ENCODE results near the gene RNF4. TPM values are rescaled to one million over a fixed set of nuclear protein-coding genes. Genes with fewer than 3 reads are reported as not detected.
"Not testable (repeated sequence)": the region's sequence is repeated elsewhere in the genome, so short reads cannot be mapped to it uniquely, and the experiment has no call there.

Gene RNF4
- total and polyA plus RNA-seq, 12 donors: 13.4 to 42.1 (median 29.7) TPM

DNA sequence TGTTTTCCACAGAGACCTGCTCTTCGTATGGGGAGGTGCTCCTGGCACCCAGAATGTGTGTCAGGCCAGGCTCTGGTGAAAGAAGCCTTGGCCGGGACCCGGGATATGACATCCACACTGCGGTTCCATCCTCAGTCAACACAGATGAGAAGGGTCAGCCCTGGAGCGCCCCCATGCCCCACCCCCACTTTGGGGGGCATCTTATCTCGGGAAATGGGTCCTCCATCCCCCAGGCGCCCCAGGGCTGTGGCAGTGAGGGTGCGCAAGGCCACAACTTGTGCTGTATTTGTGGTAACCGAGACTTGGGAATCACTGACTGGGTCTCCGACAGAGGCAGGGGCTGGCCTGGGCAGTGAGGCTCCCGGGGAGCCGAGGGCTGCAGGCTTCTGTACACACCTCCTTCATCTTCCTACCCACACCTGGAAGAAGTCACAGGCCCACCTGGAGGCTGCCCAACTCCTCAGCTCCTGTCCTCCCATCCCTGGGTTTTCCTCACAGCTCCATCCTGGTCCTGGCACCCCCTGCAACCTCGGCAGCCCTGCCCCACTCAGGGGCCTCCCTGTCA, 42.1 kb upstream of the RNF4 start:
- no peak for DNase-seq
- WGBS, 2 donors: 82 to 89% methylated on average over 13 of the region's 13 CpGs
- no peak for ATAC-seq

DNA sequence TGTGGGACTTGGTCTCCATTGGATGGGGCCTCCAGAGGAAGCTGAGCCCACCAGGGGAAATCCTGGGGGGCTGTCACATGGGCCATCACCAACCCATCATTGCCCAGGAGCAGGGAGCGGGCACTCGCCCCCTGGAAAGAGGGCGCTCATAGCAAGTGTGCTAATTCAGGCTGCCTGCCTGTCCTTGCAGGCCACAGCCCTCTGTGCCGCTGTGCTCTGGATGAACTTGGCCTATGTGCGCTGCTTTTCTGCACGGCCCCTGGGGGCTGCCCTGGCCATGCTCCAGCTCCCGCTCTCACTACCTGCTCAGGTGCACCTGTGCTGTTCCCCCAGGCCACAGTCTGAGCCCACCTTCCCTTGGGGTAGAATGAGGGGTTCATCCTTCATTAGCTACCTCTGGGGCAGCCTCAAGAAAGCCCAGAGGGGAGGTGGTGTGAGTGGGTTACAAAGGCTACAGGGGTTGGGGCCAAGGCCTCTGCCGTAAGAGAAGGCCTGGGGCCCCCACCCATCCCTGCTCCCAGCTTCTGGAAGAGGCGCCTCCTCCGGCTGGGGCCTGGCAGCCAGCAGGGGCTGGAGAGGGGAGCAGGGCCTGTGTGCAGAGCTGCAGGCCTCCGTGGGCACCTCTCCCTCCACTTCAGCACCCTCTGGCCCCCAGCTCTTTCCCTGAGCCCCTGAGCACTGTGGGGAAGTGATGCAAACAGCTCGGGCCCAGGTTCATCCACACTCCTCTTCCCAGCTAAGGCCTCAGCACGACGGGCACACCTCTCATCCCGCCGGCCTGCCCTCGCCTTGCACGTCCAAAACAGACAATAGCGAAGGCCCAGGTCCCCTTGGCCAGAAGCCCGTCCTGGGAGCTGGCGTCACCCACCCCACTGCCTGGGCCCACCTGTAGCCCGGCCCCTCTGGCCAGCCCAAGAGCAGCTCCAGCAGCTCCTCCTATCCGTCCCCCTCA, 41.2 kb upstream of the RNF4 start:
- DNase-seq (no peak), ATAC-seq (no peak)
- WGBS, 2 donors: 85 to 88% methylated on average over 23 of the region's 23 CpGs
- TF ChIP-seq, protein P1, sequence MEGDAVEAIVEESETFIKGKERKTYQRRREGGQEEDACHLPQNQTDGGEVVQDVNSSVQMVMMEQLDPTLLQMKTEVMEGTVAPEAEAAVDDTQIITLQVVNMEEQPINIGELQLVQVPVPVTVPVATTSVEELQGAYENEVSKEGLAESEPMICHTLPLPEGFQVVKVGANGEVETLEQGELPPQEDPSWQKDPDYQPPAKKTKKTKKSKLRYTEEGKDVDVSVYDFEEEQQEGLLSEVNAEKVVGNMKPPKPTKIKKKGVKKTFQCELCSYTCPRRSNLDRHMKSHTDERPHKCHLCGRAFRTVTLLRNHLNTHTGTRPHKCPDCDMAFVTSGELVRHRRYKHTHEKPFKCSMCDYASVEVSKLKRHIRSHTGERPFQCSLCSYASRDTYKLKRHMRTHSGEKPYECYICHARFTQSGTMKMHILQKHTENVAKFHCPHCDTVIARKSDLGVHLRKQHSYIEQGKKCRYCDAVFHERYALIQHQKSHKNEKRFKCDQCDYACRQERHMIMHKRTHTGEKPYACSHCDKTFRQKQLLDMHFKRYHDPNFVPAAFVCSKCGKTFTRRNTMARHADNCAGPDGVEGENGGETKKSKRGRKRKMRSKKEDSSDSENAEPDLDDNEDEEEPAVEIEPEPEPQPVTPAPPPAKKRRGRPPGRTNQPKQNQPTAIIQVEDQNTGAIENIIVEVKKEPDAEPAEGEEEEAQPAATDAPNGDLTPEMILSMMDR (IDR thresholded peaks at IDR 0.05): no peak
- H3K27ac ChIP-seq: no peak overlapping the region
- H3K4me1 ChIP-seq: no peaks in the 10 kb centered on the region
- H3K27me3 ChIP-seq: peaks cover 0 to 11% (median 6%) of the 10 kb centered on the region in 7 donors
- H3K9me3 ChIP-seq: peaks cover 0 to 9% (median 0%) of the 10 kb centered on the region in 11 donors
- no peaks in the 10 kb centered on the region for H3K36me3 ChIP-seq
- intact Hi-C loops (cut with DNase I): no loop called here
- H3K4me3 ChIP-seq: no peak overlapping the region

More for the DNA sequence above, 42.1 kb upstream of the RNF4 start:
- Histone ChIP-seq H3K9me3 (peaks cover 0 to 9% (median 0%) of the 10 kb centered on the region in 11 donors), H3K4me3 (no peak overlapping the region), H3K36me3 (no peaks in the 10 kb centered on the region), H3K4me1 (no peaks in the 10 kb centered on the region), H3K27ac (no peak overlapping the region), H3K27me3 (peaks cover 0 to 20% (median 15%) of the 10 kb centered on the region in 7 donors)
- intact Hi-C loops (cut with DNase I): no loop called here
- TF ChIP-seq, protein P1 (IDR thresholded peaks at IDR 0.05): no peak

- Histone ChIP-seq H3K9me3 (peaks cover 0 to 9% (median 0%) of the 10 kb centered on the region in 11 donors), H3K4me1 (no peaks in the 10 kb centered on the region), H3K36me3 (no peaks in the 10 kb centered on the region), H3K27ac (no peak overlapping the region), H3K4me3 (no peak overlapping the region), H3K27me3 (peaks cover 0 to 1% (median 0%) of the 10 kb centered on the region in 7 donors)
- TF ChIP-seq, protein P1 (IDR thresholded peaks at IDR 0.05): no peak
- no peak for ATAC-seq
- WGBS, 2 donors: 71 to 76% methylated on average over 25 of the region's 25 CpGs
- intact Hi-C loops (cut with DNase I): no loop called here
- no peak for DNase-seq
Measured at GRCh38 chr4:2428496-2429213, 40.3 kb upstream of the RNF4 start.

- H3K9me3 ChIP-seq, H3K27me3 ChIP-seq, H3K36me3 ChIP-seq, H3K4me3 ChIP-seq, H3K4me1 ChIP-seq, DNase-seq, H3K27ac ChIP-seq, ATAC-seq: not testable (repeated sequence)
- WGBS, 2 donors: 88% methylated on average over 26 to 27 of the region's 49 CpGs
- intact Hi-C loops (cut with DNase I): loop anchor here in 2 of 10 donors (10.0 kb wide), 2 partner anchors 205 to 215 kb away; no protein-coding TSS in a partner anchor
Measured at GRCh38 chr4:2429945-2430757, 38.8 kb upstream of the RNF4 start.

Measured in heart right ventricle (tissue), 16 donors.